SH-SY5Y (cell line): Measurements from ENCODE around the gene VENTX.

Experiments
- GATA2 ChIP-seq: IDR thresholded peaks from 2 replicates; pipeline ENCODE4 v1.6.1; 2011; ENCODE audit warnings: mild to moderate bottlenecking, low read depth, low read length
- GATA3 ChIP-seq: IDR thresholded peaks from 2 replicates; pipeline ENCODE4 v1.6.1; 2011; ENCODE audit warnings: low read depth, mild to moderate bottlenecking, low read length, moderate library complexity

- TF ChIP-seq GATA3: no peak
- TF ChIP-seq GATA2: no peak
These were observed 23.8 kb upstream of the VENTX start for GRCh38 chr10:133213641-133214467.
